OCI-LY1 (cell line): ENCODE results near the gene CA5A.
"Not testable (repeated sequence)": the region's sequence is repeated elsewhere in the genome, so short reads cannot be mapped to it uniquely, and the experiment has no call there.

Source experiments
- CTCF ChIP-seq: fragments of 200-600 bp; sonication (generic), shearing (Covaris generic); IDR thresholded peaks from 2 replicates; pipeline ENCODE4 v1.5.1; 2017; ENCODE audit warnings: mild to moderate bottlenecking, antibody characterized with exemption, low read length, moderate library complexity, mixed read lengths
- EZH2 ChIP-seq: fragments of 200-600 bp; sonication (generic), shearing (Covaris generic); IDR thresholded peaks from 2 replicates; pipeline ENCODE4 v1.8.0; 2017; ENCODE audit warnings: borderline replicate concordance, mixed run types, mild to moderate bottlenecking, antibody characterized with exemption, low read length, moderate library complexity, mixed read lengths

GRCh38 chr16:87981376-87981775, 45.0 kb upstream of the CA5A start:
- not testable (repeated sequence) for TF ChIP-seq CTCF, EZH2
